HG03175 (cell line): ENCODE results near the gene MAPT.

Experiments used
- ATAC-seq: cut with Tn5 transposase; IDR thresholded peaks from one replicate; pipeline ENCODE4 v1.9.1; 2021; ENCODE audit warnings: mild to moderate bottlenecking, moderate library complexity; ENCODE audit not compliant: unreplicated experiment

The MAPT gene

GRCh38 chr17:45968732-45969131 is 74.4 kb downstream of the MAPT start:
- no peak for ATAC-seq

GRCh38 chr17:45969726-45970125 is 75.4 kb downstream of the MAPT start:
- no peak for ATAC-seq

GRCh38 chr17:45970659-45971058 is 76.3 kb downstream of the MAPT start:
- no peak for ATAC-seq

- no peak for ATAC-seq
Observed at GRCh38 chr17:45971698-45972141, 77.4 kb downstream of the MAPT start.

- ATAC-seq = no peak
Observed at GRCh38 chr17:45972531-45972930, 78.2 kb downstream of the MAPT start.

- ATAC-seq = no peak
Observed at GRCh38 chr17:45973099-45973780, 78.9 kb downstream of the MAPT start.

- ATAC-seq = no peak
Observed at GRCh38 chr17:45973946-45974859, 79.8 kb downstream of the MAPT start.

GRCh38 chr17:45974916-45975630 is 80.7 kb downstream of the MAPT start:
- ATAC-seq = no peak

- ATAC-seq = no peak
Observed at GRCh38 chr17:45975640-45976295, 81.4 kb downstream of the MAPT start.

GRCh38 chr17:45976391-45976754 is 82.0 kb downstream of the MAPT start:
- ATAC-seq = no peak

GRCh38 chr17:45976755-45977505 is 82.6 kb downstream of the MAPT start:
- ATAC-seq = no peak

GRCh38 chr17:45977506-45977824 is 83.1 kb downstream of the MAPT start:
- ATAC-seq = no peak

GRCh38 chr17:45977976-45978626 is 83.7 kb downstream of the MAPT start:
- no peak for ATAC-seq

GRCh38 chr17:45979137-45979536 is 84.8 kb downstream of the MAPT start:
- no peak for ATAC-seq

- no peak for ATAC-seq
Observed at GRCh38 chr17:45980855-45981254, 86.5 kb downstream of the MAPT start.

GRCh38 chr17:45981306-45981705 is 87.0 kb downstream of the MAPT start:
- no peak for ATAC-seq

- no peak for ATAC-seq
Observed at GRCh38 chr17:45982791-45983613, 88.6 kb downstream of the MAPT start.

- ATAC-seq = no peak
Observed at GRCh38 chr17:45983614-45984310, 89.4 kb downstream of the MAPT start.
